ENCODE measurements around the gene MYBPH. TPM values are rescaled to one million over a fixed set of nuclear protein-coding genes. Genes with fewer than 3 reads are reported as not detected.

The MYBPH gene
- total RNA-seq, 2 experiments from 2014 or later, result not detected

GRCh38 chr1:203140743-203141520, 34.7 kb downstream of the MYBPH start:
- Histone ChIP-seq H3K4me1 (ENCODE audit: insufficient read depth, low read length, poor library complexity, severe bottlenecking) (no peaks in the 10 kb centered on the region), H4K20me1 (ENCODE audit: insufficient read depth, low read length) (no peaks in the 10 kb centered on the region), H3K27ac (ENCODE audit: low read depth, low read length, poor library complexity, severe bottlenecking) (no peak overlapping the region), H3K79me2 (ENCODE audit: insufficient read depth, low read depth, low read length) (no peaks in the 10 kb centered on the region), H3K4me2 (ENCODE audit: low read length) (no peak overlapping the region), H3K9me2 (ENCODE audit: insufficient read depth, low read length) (no peaks in the 10 kb centered on the region), H3K4me3 (ENCODE audit: low read depth, low read length, poor library complexity, severe bottlenecking) (no peak overlapping the region), H2AFZ (ENCODE audit: low read length) (no peak overlapping the region), H3K36me3 (ENCODE audit: insufficient read depth, low read length) (no peaks in the 10 kb centered on the region), H3K9me3 (ENCODE audit: low read length) (no peaks in the 10 kb centered on the region)
- TF ChIP-seq EZH2phosphoT487 (IDR thresholded peaks at IDR 0.05; ENCODE audit: borderline replicate concordance, low read depth, low read length), result no peak
- TF ChIP-seq CTCF (conservative IDR thresholded peaks at IDR 0.05; ENCODE audit: low read length), result no peak
- ChIA-PET CTCF (ENCODE audit: unreplicated experiment) (no interaction called here), POLR2A (interaction anchor here (1.0 kb wide), 1 partner anchor 9 kb away, joined by 3 read pairs; no protein-coding TSS in a partner anchor)
- BruUV-seq (replicated peaks), result no TSS peak
- no peak for DNase-seq (ENCODE audit: low spot score)
- intact Hi-C loops (cut with micrococcal nuclease; ENCODE audit: unreplicated experiment), result no loop called here

GRCh38 chr1:203139976-203140475, 35.6 kb downstream of the MYBPH start:
- Histone ChIP-seq H3K9me3 (ENCODE audit: low read length) (no peaks in the 10 kb centered on the region), H2AFZ (ENCODE audit: low read length) (no peak overlapping the region), H4K20me1 (ENCODE audit: insufficient read depth, low read length) (no peaks in the 10 kb centered on the region), H3K79me2 (ENCODE audit: insufficient read depth, low read depth, low read length) (no peaks in the 10 kb centered on the region), H3K4me3 (ENCODE audit: low read depth, low read length, poor library complexity, severe bottlenecking) (no peak overlapping the region), H3K4me1 (ENCODE audit: insufficient read depth, low read length, poor library complexity, severe bottlenecking) (no peaks in the 10 kb centered on the region), H3K27ac (ENCODE audit: low read depth, low read length, poor library complexity, severe bottlenecking) (no peak overlapping the region), H3K36me3 (ENCODE audit: insufficient read depth, low read length) (no peaks in the 10 kb centered on the region), H3K9me2 (ENCODE audit: insufficient read depth, low read length) (no peaks in the 10 kb centered on the region), H3K4me2 (ENCODE audit: low read length) (no peak overlapping the region)
- POLR2A ChIA-PET, result no interaction called here
- TF ChIP-seq CTCF (conservative IDR thresholded peaks at IDR 0.05; ENCODE audit: low read length) (no peak), EZH2phosphoT487 (IDR thresholded peaks at IDR 0.05; ENCODE audit: borderline replicate concordance, low read depth, low read length) (no peak)
- CTCF ChIA-PET (ENCODE audit: unreplicated experiment), result no interaction called here
- DNase-seq (ENCODE audit: low spot score), result no peak
- intact Hi-C loops (cut with micrococcal nuclease; ENCODE audit: unreplicated experiment), result no loop called here
- BruUV-seq (replicated peaks), result no TSS peak

- no peaks in the 10 kb centered on the region for H3K4me1 ChIP-seq (ENCODE audit: insufficient read depth, low read length, poor library complexity, severe bottlenecking)
- H3K36me3 ChIP-seq (ENCODE audit: insufficient read depth, low read length), result no peaks in the 10 kb centered on the region
- H3K27ac ChIP-seq (ENCODE audit: low read depth, low read length, poor library complexity, severe bottlenecking), result no peak overlapping the region
- CTCF ChIA-PET (ENCODE audit: unreplicated experiment), result no interaction called here
- BruUV-seq (replicated peaks), result no TSS peak
- intact Hi-C loops (cut with micrococcal nuclease; ENCODE audit: unreplicated experiment), result no loop called here
- H4K20me1 ChIP-seq (ENCODE audit: insufficient read depth, low read length), result no peaks in the 10 kb centered on the region
- no peak overlapping the region for H3K4me2 ChIP-seq (ENCODE audit: low read length)
- H3K9me2 ChIP-seq (ENCODE audit: insufficient read depth, low read length), result no peaks in the 10 kb centered on the region
- no peak for TF ChIP-seq EZH2phosphoT487 (IDR thresholded peaks at IDR 0.05; ENCODE audit: borderline replicate concordance, low read depth, low read length)
- no peak for TF ChIP-seq CTCF (conservative IDR thresholded peaks at IDR 0.05; ENCODE audit: low read length)
- no peak for DNase-seq (ENCODE audit: low spot score)
- H3K79me2 ChIP-seq (ENCODE audit: insufficient read depth, low read depth, low read length), result no peaks in the 10 kb centered on the region
- no peak overlapping the region for H2AFZ ChIP-seq (ENCODE audit: low read length)
- no peaks in the 10 kb centered on the region for H3K9me3 ChIP-seq (ENCODE audit: low read length)
- H3K4me3 ChIP-seq (ENCODE audit: low read depth, low read length, poor library complexity, severe bottlenecking), result no peak overlapping the region
- POLR2A ChIA-PET, result interaction anchor here (0.8 kb wide), 1 partner anchor 881 kb away, joined by 3 read pairs; no protein-coding TSS in a partner anchor
Observed at GRCh38 chr1:203138066-203138465, 37.6 kb downstream of the MYBPH start.
